K562 (cell line): Measurements from ENCODE around the gene TGFB2. TPM values are rescaled to one million over a fixed set of nuclear protein-coding genes. Genes with fewer than 3 reads are reported as not detected.

ENCODE experiments used
- CHD7 ChIP-seq: fragments of 200-600 bp; sonication (generic); IDR thresholded peaks from one replicate; pipeline ENCODE4 v1.6.1; 2012; ENCODE audit warnings: mild to moderate bottlenecking, low read depth, low read length, inconsistent platforms
- ESRRA ChIP-seq: fragments of 450-650 bp; IDR thresholded peaks from 2 replicates; pipeline ENCODE4 v1.6.1; 2014; ENCODE audit warnings: low read depth, mild to moderate bottlenecking, moderate library complexity, borderline replicate concordance
- HDAC3 ChIP-seq: fragments of 450-650 bp; IDR thresholded peaks from 2 replicates; pipeline ENCODE4 v1.6.1; 2018; ENCODE audit warnings: borderline replicate concordance, mild to moderate bottlenecking, moderate library complexity; ENCODE audit not compliant: partially characterized antibody
- RBFOX2 ChIP-seq: fragments of 200-400 bp; formaldehyde crosslinking; IDR thresholded peaks from 2 replicates; pipeline ENCODE4 v1.6.1; 2017; ENCODE audit warnings: low read depth, mild to moderate bottlenecking, low read length, moderate library complexity
- REST ChIP-seq, 2 experiments: fragments of 450-650 bp; formaldehyde crosslinking in 1 of 2; IDR thresholded peaks; 2 replicates each; pipeline versions ENCODE4 v1.4.0 to v1.6.1; 2014 to 2020; ENCODE audit warnings: mild to moderate bottlenecking in 2 of 2, borderline replicate concordance in 1 of 2, low read depth in 1 of 2
- ZNF77 ChIP-seq: fragments of 250-450 bp; sonication (Bioruptor Pico); IDR thresholded peaks from 2 replicates; pipeline ENCODE4 v1.5.0; 2020
- polyA plus RNA-seq, 8 experiments: library from polyadenylated mRNA; depleted of rRNA in 4 of 8; stranded (reverse) in 5 of 8; unstranded in 3 of 8; fragments of >200 nt; fragmentation: Nextera tagmentation in 2 of 8; fragmentation: Illumina TruSeq in 1 of 8; extraction: Ambion mirVana in 2 of 8; extraction: Trizol in 1 of 8; gene quantifications; 2 replicates each; pipeline versions ENCODE4 v1.2.1 to v1.2.3, GENCODE V29; 2011 to 2014; ENCODE audit warnings: inconsistent platforms in 1 of 8, missing spikeins in 1 of 8
- total RNA-seq, 7 experiments: library from RNA; depleted of rRNA in 6 of 7; stranded (reverse); fragments of >200 nt in 6 of 7; fragmentation: Illumina TruSeq in 2 of 7; extraction: Trizol in 2 of 7; gene quantifications; 2 replicates each; pipeline versions ENCODE4 v1.2.1 to v1.2.3, GENCODE V29; 2011 to 2021; ENCODE audit warnings: low replicate concordance in 1 of 7

TGFB2 gene
- total and polyA plus RNA-seq, 9 of the 15 experiments (the other 6 are each of a cell fraction or from before 2014, with no cell fraction given), result 0.03 to 0.41 (median 0.11) TPM; not detected in 3

- peak; percentile 91 for TF ChIP-seq CHD7
- TF ChIP-seq RBFOX2, result no peak
- no peak for TF ChIP-seq ZNF77
- peak; percentile 63 for TF ChIP-seq REST (IDR thresholded peaks at IDR 0.05; ENCODE audit: borderline replicate concordance)
- TF ChIP-seq REST (CRISPR knock-in tag; IDR thresholded peaks at IDR 0.05; ENCODE audit: low read depth), result no peak
- no peak for TF ChIP-seq HDAC3
- 0 out of 2 replicates have a peak, but pooled peaks have one; percentile 28 for TF ChIP-seq ESRRA
Measured at GRCh38 chr1:218459878-218460711, 115.0 kb downstream of the TGFB2 start (continued).
